ENCODE measurements around the gene NHSL2. TPM values are rescaled to one million over a fixed set of nuclear protein-coding genes. Genes with fewer than 3 reads are reported as not detected.

NHSL2 gene
- total RNA-seq, 4 donors from 2014 or later = 7.6 to 30.8 (median 9.1) TPM

GRCh38 chrX:72117636-72118210 lies 207.1 kb downstream of the NHSL2 start:
- no peak for TF ChIP-seq CTCF (IDR thresholded peaks at IDR 0.05)
- TF ChIP-seq POLR2A (IDR thresholded peaks at IDR 0.05) = no peak
- Histone ChIP-seq H3K27me3 (no peaks in the 10 kb centered on the region), H3K9me3 (no peaks in the 10 kb centered on the region), H3K4me3 (no peak overlapping the region), H3K4me1 (no peaks in the 10 kb centered on the region), H3K27ac (no peak overlapping the region), H3K36me3 (no peaks in the 10 kb centered on the region)
- intact Hi-C loops (cut with DNase I; ENCODE audit: low total_unique reads) = no loop called here
- no peak for DNase-seq

GRCh38 chrX:72120837-72121236 lies 210.2 kb downstream of the NHSL2 start:
- Histone ChIP-seq H3K36me3 (no peaks in the 10 kb centered on the region), H3K4me3 (no peak overlapping the region), H3K27me3 (no peaks in the 10 kb centered on the region), H3K9me3 (no peaks in the 10 kb centered on the region), H3K27ac (peak overlapping the region; percentile 53 to 54), H3K4me1 (no peaks in the 10 kb centered on the region)
- TF ChIP-seq CTCF (IDR thresholded peaks at IDR 0.05) = no peak
- TF ChIP-seq POLR2A (IDR thresholded peaks at IDR 0.05) = no peak
- no peak for DNase-seq
- intact Hi-C loops (cut with DNase I; ENCODE audit: low total_unique reads) = loop anchor here (10.0 kb wide), 1 partner anchor 96 kb away; no protein-coding TSS in a partner anchor

GRCh38 chrX:72121383-72121782 lies 210.7 kb downstream of the NHSL2 start:
- Histone ChIP-seq H3K4me1 (no peaks in the 10 kb centered on the region), H3K36me3 (no peaks in the 10 kb centered on the region), H3K4me3 (no peak overlapping the region), H3K27ac (peak overlapping the region; percentile 53 to 54), H3K9me3 (no peaks in the 10 kb centered on the region), H3K27me3 (no peaks in the 10 kb centered on the region)
- peak; percentile 45 to 49 for DNase-seq
- intact Hi-C loops (cut with DNase I; ENCODE audit: low total_unique reads) = loop anchor here (10.0 kb wide), 1 partner anchor 97 kb away; no protein-coding TSS in a partner anchor
- TF ChIP-seq CTCF (IDR thresholded peaks at IDR 0.05) (no peak), POLR2A (IDR thresholded peaks at IDR 0.05) (no peak)

- Histone ChIP-seq H3K27me3 (no peaks in the 10 kb centered on the region), H3K36me3 (no peaks in the 10 kb centered on the region), H3K27ac (peak overlapping the region; percentile 32 to 58), H3K4me3 (no peak overlapping the region), H3K9me3 (no peaks in the 10 kb centered on the region), H3K4me1 (no peaks in the 10 kb centered on the region)
- DNase-seq = no peak
- intact Hi-C loops (cut with DNase I; ENCODE audit: low total_unique reads) = loop anchor here (10.0 kb wide), 1 partner anchor 98 kb away; no protein-coding TSS in a partner anchor
- TF ChIP-seq POLR2A (IDR thresholded peaks at IDR 0.05) (no peak), CTCF (IDR thresholded peaks at IDR 0.05) (no peak)
Measured at GRCh38 chrX:72122621-72123337, 212.1 kb downstream of the NHSL2 start.

All from uterus (tissue), 4 donors.